Endometrial microvascular endothelial cells (primary cell): ENCODE measurements around the gene PNLIPRP1. TPM values are rescaled to one million over a fixed set of nuclear protein-coding genes. Genes with fewer than 3 reads are reported as not detected.

Experiments used
- total RNA-seq: library from RNA; depleted of rRNA; stranded (reverse); fragments of >200 nt; gene quantifications from one replicate; pipeline ENCODE4 v1.2.3, GENCODE V29; 2015; ENCODE audit errors: inconsistent ontology term

PNLIPRP1 gene
- total RNA-seq, 1 donor from 2014 or later = not detected

Other genes with a start within 250 kb of the PNLIPRP1 start
- not detected for gene PNLIPRP3, start 163.1 kb upstream of the PNLIPRP1 start, total RNA-seq
- gene PNLIP, start 45.0 kb upstream of the PNLIPRP1 start, total RNA-seq = not detected
- gene PNLIPRP2, start 30.0 kb downstream of the PNLIPRP1 start, total RNA-seq = not detected
- gene HSPA12A, start 151.6 kb downstream of the PNLIPRP1 start, total RNA-seq = 0.28 TPM